WTC11 (cell line): Measurements from ENCODE around the gene CADM1. TPM values are rescaled to one million over a fixed set of nuclear protein-coding genes. Genes with fewer than 3 reads are reported as not detected.

Experiments used
- ATAC-seq: fragments of 200-7000 bp; cut with Tn5 transposase; 2 replicates; pipeline ENCODE4 v1.10.0; 2021; ENCODE audit warnings: mild to moderate bottlenecking, moderate library complexity
- CTCF ChIA-PET: fragments of 300-600 bp; sonication (Branson Sonifier 250); formaldehyde crosslinking; loops from one replicate; lab custom pipeline; 2021; ENCODE audit warnings: antibody characterized with exemption; lab: Charles Lee
- POLR2A ChIA-PET: fragments of 350-600 bp; sonication (Branson Sonifier 250); formaldehyde crosslinking; loops from one replicate; lab custom pipeline; 2021; ENCODE audit warnings: antibody characterized with exemption; lab: Charles Lee
- DNase-seq: peaks from one replicate; pipeline ENCODE4 v3.0.0; 2021; ENCODE audit warnings: low spot score
- H3K27ac Mint-ChIP-seq: 2 replicates; pipeline ENCODE4 v1.8.0; 2021; ENCODE audit warnings: mixed read lengths
- H3K27me3 Mint-ChIP-seq: 2 replicates; pipeline ENCODE4 v1.8.0; 2021; ENCODE audit warnings: low read depth, mild to moderate bottlenecking, moderate library complexity, mixed read lengths
- H3K36me3 Mint-ChIP-seq: 2 replicates; pipeline ENCODE4 v1.8.0; 2021; ENCODE audit warnings: mixed read lengths
- H3K4me1 Mint-ChIP-seq: 2 replicates; pipeline ENCODE4 v1.8.0; 2022; ENCODE audit warnings: mixed read lengths
- H3K4me3 Mint-ChIP-seq: 2 replicates; pipeline ENCODE4 v1.8.0; 2021; ENCODE audit warnings: mild to moderate bottlenecking, moderate library complexity, mixed read lengths
- H3K9me3 Mint-ChIP-seq: 2 replicates; pipeline ENCODE4 v1.8.0; 2021; ENCODE audit warnings: mixed read lengths
- ATF1 ChIP-seq: sonication (generic); formaldehyde crosslinking; IDR thresholded peaks from 2 replicates; pipeline ENCODE4 v1.8.1; 2023; ENCODE audit warnings: mild to moderate bottlenecking, moderate library complexity, missing genetic modification reagents
- ATF2 ChIP-seq: sonication (generic); formaldehyde crosslinking; IDR thresholded peaks from 2 replicates; pipeline ENCODE4 v1.8.1; 2022; ENCODE audit warnings: low read depth, missing genetic modification reagents, borderline replicate concordance
- ELF4 ChIP-seq: sonication (generic); formaldehyde crosslinking; IDR thresholded peaks from 2 replicates; pipeline ENCODE4 v1.8.1; 2022; ENCODE audit warnings: low read depth, mild to moderate bottlenecking, moderate library complexity, missing genetic modification reagents
- EMX1 ChIP-seq: fragments of 250-450 bp; sonication (Bioruptor Pico); IDR thresholded peaks from 2 replicates; pipeline ENCODE4 v1.8.0; 2021; ENCODE audit warnings: mild to moderate bottlenecking
- FOXK1 ChIP-seq: sonication (generic); formaldehyde crosslinking; IDR thresholded peaks from 2 replicates; pipeline ENCODE4 v1.8.0; 2022; ENCODE audit warnings: mild to moderate bottlenecking, moderate library complexity, missing genetic modification reagents
- FOXP1 ChIP-seq: sonication (generic); formaldehyde crosslinking; IDR thresholded peaks from 2 replicates; pipeline ENCODE4 v1.8.0; 2022; ENCODE audit warnings: missing genetic modification reagents, mild to moderate bottlenecking, moderate library complexity, borderline replicate concordance
- GTF2I ChIP-seq: fragments of 250-450 bp; sonication (Bioruptor Pico); conservative IDR thresholded peaks from 2 replicates; pipeline ENCODE4 v1.4.0; 2021; ENCODE audit warnings: mild to moderate bottlenecking
- HMGXB4 ChIP-seq: sonication (generic); formaldehyde crosslinking; IDR thresholded peaks from 2 replicates; pipeline ENCODE4 v1.8.1; 2023; ENCODE audit warnings: mild to moderate bottlenecking, moderate library complexity, missing genetic modification reagents
- JAZF1 ChIP-seq: fragments of 250-450 bp; sonication (Bioruptor Pico); IDR thresholded peaks from 2 replicates; pipeline ENCODE4 v1.9.0; 2021; ENCODE audit warnings: moderate library complexity, mild to moderate bottlenecking, inconsistent platforms
- MYBL2 ChIP-seq: sonication (generic); formaldehyde crosslinking; IDR thresholded peaks from 2 replicates; pipeline ENCODE4 v1.8.1; 2023; ENCODE audit warnings: mild to moderate bottlenecking, moderate library complexity, missing genetic modification reagents
- NR2C2 ChIP-seq: sonication (generic); formaldehyde crosslinking; IDR thresholded peaks from 2 replicates; pipeline ENCODE4 v1.8.0; 2022; ENCODE audit warnings: mild to moderate bottlenecking, missing genetic modification reagents
- PRDM15 ChIP-seq: sonication (generic); formaldehyde crosslinking; IDR thresholded peaks from 2 replicates; pipeline ENCODE4 v1.8.0; 2022; ENCODE audit warnings: missing genetic modification reagents
- RELA ChIP-seq: sonication (generic); formaldehyde crosslinking; IDR thresholded peaks from 2 replicates; pipeline ENCODE4 v1.8.1; 2022; ENCODE audit warnings: missing genetic modification reagents, mild to moderate bottlenecking, borderline replicate concordance
- SMAD4 ChIP-seq: sonication (generic); formaldehyde crosslinking; IDR thresholded peaks from 2 replicates; pipeline ENCODE4 v1.8.0; 2022; ENCODE audit warnings: mild to moderate bottlenecking, missing genetic modification reagents
- TEAD1 ChIP-seq: sonication (generic); formaldehyde crosslinking; IDR thresholded peaks from 2 replicates; pipeline ENCODE4 v1.8.0; 2022; ENCODE audit warnings: mild to moderate bottlenecking, missing genetic modification reagents
- TP53 ChIP-seq: sonication (generic); formaldehyde crosslinking; IDR thresholded peaks from 2 replicates; pipeline ENCODE4 v1.8.1; 2023; ENCODE audit warnings: mild to moderate bottlenecking, missing genetic modification reagents
- USF1 ChIP-seq: sonication (generic); formaldehyde crosslinking; IDR thresholded peaks from 2 replicates; pipeline ENCODE4 v1.8.0; 2022; ENCODE audit warnings: mild to moderate bottlenecking, missing genetic modification reagents
- ZMAT4 ChIP-seq: fragments of 250-450 bp; sonication (Bioruptor Pico); IDR thresholded peaks from 2 replicates; pipeline ENCODE4 v1.9.0; 2021; ENCODE audit warnings: mild to moderate bottlenecking
- ZNF138 ChIP-seq: sonication (generic); formaldehyde crosslinking; conservative IDR thresholded peaks from 2 replicates; pipeline ENCODE4 v1.8.1; 2022; ENCODE audit warnings: mild to moderate bottlenecking, moderate library complexity, missing genetic modification reagents
- ZNF416 ChIP-seq: fragments of 250-450 bp; sonication (Bioruptor Pico); IDR thresholded peaks from 2 replicates; pipeline ENCODE4 v1.9.0; 2021; ENCODE audit warnings: mild to moderate bottlenecking, inconsistent platforms
- total RNA-seq: library from RNA; stranded (reverse); gene quantifications from 3 replicates; pipeline ENCODE4 v1.2.3, GENCODE V29; 2021

CADM1 gene
- total RNA-seq, 1 experiment from 2014 or later = 26.8 TPM

- H3K4me1 Mint-ChIP-seq = peaks cover 9% of the 10 kb centered on the region
- no peak for ATAC-seq
- H3K9me3 Mint-ChIP-seq = no peaks in the 10 kb centered on the region
- ChIA-PET POLR2A (no interaction called here), CTCF (interaction anchor here (1.0 to 1.3 kb wide), 4 partner anchors 9 to 538 kb away, joined by 3 to 5 read pairs (median 3); no protein-coding TSS in a partner anchor)
- no peak overlapping the region for H3K27ac Mint-ChIP-seq
- no peak overlapping the region for H3K4me3 Mint-ChIP-seq
- DNase-seq = no peak
- no peaks in the 10 kb centered on the region for H3K27me3 Mint-ChIP-seq
- TF ChIP-seq MYBL2 (CRISPR knock-in tag) (no peak), RELA (CRISPR knock-in tag) (no peak), TP53 (no peak), ATF2 (CRISPR knock-in tag) (no peak), USF1 (no peak), SMAD4 (CRISPR knock-in tag) (no peak)
- H3K36me3 Mint-ChIP-seq = no peaks in the 10 kb centered on the region
These were observed 227.4 kb downstream of the CADM1 start for GRCh38 chr11:115276799-115277198.

GRCh38 chr11:115276191-115276590 lies 228.0 kb downstream of the CADM1 start:
- no peak overlapping the region for H3K27ac Mint-ChIP-seq
- ChIA-PET POLR2A (no interaction called here), CTCF (interaction anchor here (1.0 kb wide), 2 partner anchors 10 to 61 kb away, joined by 3 to 5 read pairs; no protein-coding TSS in a partner anchor)
- TF ChIP-seq GTF2I (CRISPR knock-in tag) = no peak
- no peak for TF ChIP-seq FOXP1
- TF ChIP-seq JAZF1 (CRISPR knock-in tag) = no peak
- TF ChIP-seq TEAD1 = no peak
- no peak overlapping the region for H3K4me3 Mint-ChIP-seq
- no peaks in the 10 kb centered on the region for H3K9me3 Mint-ChIP-seq
- H3K36me3 Mint-ChIP-seq = no peaks in the 10 kb centered on the region
- DNase-seq (no peak), ATAC-seq (no peak)
- no peaks in the 10 kb centered on the region; the same call in 1 of the 2 replicates for H3K27me3 Mint-ChIP-seq
- H3K4me1 Mint-ChIP-seq = peaks cover 9% of the 10 kb centered on the region

- H3K36me3 Mint-ChIP-seq = no peaks in the 10 kb centered on the region
- TF ChIP-seq HMGXB4 (CRISPR knock-in tag) = no peak
- TF ChIP-seq FOXK1 = no peak
- no peak for TF ChIP-seq ZNF138 (CRISPR knock-in tag)
- TF ChIP-seq ELF4 (CRISPR knock-in tag) = no peak
- no peak for TF ChIP-seq ATF1 (CRISPR knock-in tag)
- TF ChIP-seq, all 79 proteins: peak for 0
- Mint-ChIP-seq H3K27ac (no peak overlapping the region), H3K9me3 (no peaks in the 10 kb centered on the region), H3K4me3 (no peak overlapping the region), H3K27me3 (peaks cover 2% of the 10 kb centered on the region; the same call in 1 of the 2 replicates), H3K4me1 (peaks cover 9% of the 10 kb centered on the region)
- ATAC-seq (no peak), DNase-seq (no peak)
- POLR2A ChIA-PET = no interaction called here
- CTCF ChIA-PET = no interaction called here
These were observed 229.2 kb downstream of the CADM1 start for GRCh38 chr11:115275045-115275444.

GRCh38 chr11:115272925-115273324 lies 231.3 kb downstream of the CADM1 start:
- POLR2A ChIA-PET = no interaction called here
- no peaks in the 10 kb centered on the region for H3K36me3 Mint-ChIP-seq
- CTCF ChIA-PET = no interaction called here
- no peak overlapping the region for H3K27ac Mint-ChIP-seq
- DNase-seq (no peak), ATAC-seq (no peak)
- H3K9me3 Mint-ChIP-seq = no peaks in the 10 kb centered on the region
- peaks cover 9% of the 10 kb centered on the region for H3K4me1 Mint-ChIP-seq
- TF ChIP-seq NR2C2 (CRISPR knock-in tag) (no peak), ZMAT4 (CRISPR knock-in tag) (no peak), PRDM15 (no peak), ZNF138 (CRISPR knock-in tag) (no peak), EMX1 (CRISPR knock-in tag) (no peak), ZNF416 (CRISPR knock-in tag) (no peak)
- H3K27me3 Mint-ChIP-seq = peaks cover 2% of the 10 kb centered on the region; the same call in 1 of the 2 replicates
- no peak overlapping the region for H3K4me3 Mint-ChIP-seq
